NCI-H128 (cell line): ENCODE results near the gene NUP85.
"Not testable (repeated sequence)": the region's sequence is repeated elsewhere in the genome, so short reads cannot be mapped to it uniquely, and the experiment has no call there.

ENCODE experiments used
- DNase-seq: peaks from one replicate; lab custom pipeline; 2025; ENCODE audit not compliant: unreplicated experiment; lab: John Stamatoyannopoulos, UW

Gene NUP85

GRCh38 chr17:75199886-75200618 is 5.4 kb upstream of the NUP85 start:
- no peak for DNase-seq

DNA sequence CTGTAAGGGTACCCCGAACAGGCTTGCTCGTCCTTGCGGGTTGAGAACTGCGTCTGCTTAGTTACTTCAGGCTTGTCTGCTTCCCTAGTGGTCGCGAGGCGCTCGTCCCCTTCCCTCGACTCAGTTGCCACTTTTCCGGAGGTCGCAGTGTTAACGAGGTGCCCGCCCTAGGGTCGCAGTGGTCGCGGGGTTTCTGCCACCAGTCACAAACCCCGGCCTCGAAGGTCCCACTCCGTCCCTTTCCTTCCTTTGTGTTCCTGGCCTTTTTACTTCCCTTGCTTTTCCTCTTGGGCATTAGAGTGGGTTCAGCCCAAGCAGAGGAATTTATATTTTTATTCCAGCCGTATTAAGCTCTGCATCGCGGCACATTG is 299 bp downstream of the NUP85 start:
- DNase-seq = no peak

GRCh38 chr17:75207050-75207407 is 1.6 kb downstream of the NUP85 start:
- not testable (repeated sequence) for DNase-seq

DNA sequence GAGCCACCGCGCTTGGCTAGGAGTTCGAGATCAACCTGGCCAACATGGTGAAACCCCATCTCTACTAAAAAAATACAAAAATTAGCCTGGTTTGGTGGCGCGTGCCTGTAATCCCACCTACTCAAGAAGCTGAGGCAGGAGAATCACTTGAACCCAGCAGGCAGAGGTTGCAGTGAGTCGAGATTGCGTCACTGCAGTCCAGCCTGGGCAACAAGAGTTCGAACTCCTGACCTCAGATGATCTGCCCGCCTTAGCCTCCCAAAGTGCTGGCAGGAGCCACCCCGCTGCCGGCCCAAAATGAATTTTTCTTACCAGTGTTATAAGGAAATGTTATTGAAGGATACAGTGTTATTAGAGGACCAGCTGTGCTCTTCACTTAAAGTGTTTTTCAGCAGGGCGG is 2.3 kb downstream of the NUP85 start:
- no peak for DNase-seq

- DNase-seq = no peak
Observed at GRCh38 chr17:75208161-75208560, 2.7 kb downstream of the NUP85 start.

DNA sequence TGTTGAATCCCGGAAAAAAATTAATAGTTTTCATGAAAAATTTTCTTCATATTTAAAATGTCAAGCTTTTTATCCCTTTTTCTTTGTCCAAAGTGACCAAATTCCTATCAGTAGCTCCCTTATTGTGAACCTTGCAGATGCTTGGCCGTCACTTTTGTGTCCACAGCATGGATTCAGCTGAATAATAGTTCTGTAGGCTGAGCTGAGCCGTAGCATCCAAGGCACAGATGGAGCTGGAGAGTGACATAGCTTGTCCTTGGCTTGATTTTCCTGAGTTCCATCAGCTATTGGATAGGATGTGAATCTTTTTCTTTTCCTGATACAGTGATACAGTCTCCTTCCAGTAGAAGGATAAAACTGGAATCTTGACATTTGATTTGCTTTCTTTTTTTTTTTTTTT is 3.6 kb downstream of the NUP85 start:
- no peak for DNase-seq

GRCh38 chr17:75218131-75218530 is 12.7 kb downstream of the NUP85 start:
- DNase-seq = no peak

GRCh38 chr17:75219815-75220214 is 14.3 kb downstream of the NUP85 start:
- no peak for DNase-seq

- DNase-seq = no peak
Observed at GRCh38 chr17:75225016-75225415, 19.5 kb downstream of the NUP85 start.

- DNase-seq = no peak
Observed at GRCh38 chr17:75227729-75228128, 22.2 kb downstream of the NUP85 start.

DNA sequence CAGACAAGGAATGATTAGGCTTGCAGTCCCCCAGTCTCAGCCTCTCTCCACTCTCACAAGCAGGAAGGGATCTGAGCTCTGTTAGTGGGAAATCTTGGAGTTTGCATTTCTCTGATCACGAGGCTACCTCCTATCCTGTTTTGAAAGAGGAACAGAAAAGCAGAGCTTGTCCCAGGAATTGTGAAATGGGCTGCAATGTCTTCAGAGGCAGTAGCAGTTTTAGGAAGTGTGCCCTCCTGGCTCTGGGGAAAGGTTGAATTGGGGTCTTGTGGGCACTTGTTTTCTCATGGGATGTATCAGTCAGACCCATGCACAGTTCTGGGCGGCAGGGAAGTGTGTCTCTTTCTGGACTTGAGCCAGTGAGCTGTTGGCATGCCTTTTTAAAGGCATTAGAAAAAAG is 22.8 kb downstream of the NUP85 start:
- no peak for DNase-seq

DNA sequence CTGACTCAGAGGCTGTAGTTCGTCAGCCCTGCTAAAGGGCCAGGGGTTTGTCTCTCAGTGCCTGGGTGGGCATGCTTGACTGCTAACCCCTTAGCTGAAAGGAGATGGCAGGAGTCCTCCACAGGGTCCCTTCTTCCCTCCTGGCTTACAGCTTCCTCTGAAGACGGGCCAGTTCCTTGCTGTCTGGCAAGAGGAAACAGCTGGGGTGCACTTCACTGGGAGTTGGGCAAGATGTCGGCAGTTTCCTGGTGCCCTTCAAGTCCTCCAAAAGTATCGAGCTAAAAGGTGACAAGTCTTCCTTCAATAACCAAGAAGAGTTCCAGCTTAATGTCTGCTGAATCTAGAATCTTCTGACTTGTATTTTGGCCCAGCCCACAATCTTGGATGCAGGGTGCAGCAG is 23.4 kb downstream of the NUP85 start:
- DNase-seq = no peak

GRCh38 chr17:75231071-75231470 is 25.6 kb downstream of the NUP85 start:
- DNase-seq = no peak

GRCh38 chr17:75231741-75232464 is 26.4 kb downstream of the NUP85 start:
- DNase-seq = no peak

GRCh38 chr17:75232786-75233185 is 27.3 kb downstream of the NUP85 start:
- DNase-seq = no peak

DNA sequence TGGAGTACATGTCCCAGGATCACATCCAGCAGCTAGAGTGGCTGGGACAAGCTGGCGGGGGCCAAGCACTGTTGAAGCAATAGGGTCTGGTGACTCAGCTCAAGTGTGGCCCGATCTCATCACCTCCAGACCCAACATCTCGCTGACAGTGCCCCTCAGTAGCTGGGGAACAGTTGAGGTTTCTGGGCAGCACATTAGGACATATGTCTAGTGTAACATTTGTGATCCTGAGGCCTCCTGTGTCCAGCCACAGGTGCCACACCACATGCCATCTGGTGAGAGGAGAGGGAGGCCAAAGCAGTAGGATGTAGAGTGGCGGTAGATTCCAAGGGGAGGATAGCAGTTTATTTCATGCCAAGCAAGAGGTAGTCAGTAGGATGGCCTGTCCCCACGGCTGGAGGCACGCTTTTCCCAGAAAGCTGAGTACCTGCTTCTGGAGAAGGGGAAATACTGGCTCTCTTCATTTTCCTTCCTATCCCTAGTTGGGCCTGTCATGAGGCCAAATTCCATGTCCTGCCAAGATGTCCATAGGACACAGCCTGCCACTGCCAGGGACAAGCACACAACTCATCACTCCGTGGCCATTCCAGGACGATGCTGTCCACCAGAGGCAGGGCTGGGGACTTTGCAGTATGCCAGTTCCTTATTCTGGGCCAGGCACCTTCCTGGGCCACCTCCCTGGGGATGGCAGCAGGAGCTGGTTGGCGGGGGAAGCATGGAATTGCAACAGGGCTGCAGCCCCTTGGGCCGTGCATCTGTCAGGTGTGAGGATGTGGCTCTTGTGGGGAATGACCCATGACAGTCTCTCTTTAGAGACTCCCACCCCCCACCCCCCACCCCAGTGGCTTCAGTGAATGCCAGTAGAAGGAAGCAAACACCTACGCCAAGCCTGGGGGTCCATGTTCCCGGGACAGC is 31.9 kb downstream of the NUP85 start:
- DNase-seq = no peak

GRCh38 chr17:75238020-75238580 is 32.6 kb downstream of the NUP85 start:
- DNase-seq = no peak

- no peak for DNase-seq
Observed at GRCh38 chr17:75238684-75239191, 33.3 kb downstream of the NUP85 start.

GRCh38 chr17:75239214-75239613 is 33.7 kb downstream of the NUP85 start:
- DNase-seq = no peak

GRCh38 chr17:75239778-75240393 is 34.4 kb downstream of the NUP85 start:
- no peak for DNase-seq
